ENCODE data around the gene CYTH4. TPM values are rescaled to one million over a fixed set of nuclear protein-coding genes. Genes with fewer than 3 reads are reported as not detected.

CYTH4 gene
- polyA plus RNA-seq, 1 experiment: 0.33 TPM

- Histone ChIP-seq H3K27ac (ENCODE audit: low read depth, low read length) (no peak overlapping the region), H3K9me3 (ENCODE audit: control insufficient read depth, insufficient read depth, low read length) (peaks cover 3% of the 10 kb centered on the region), H3K27me3 (ENCODE audit: control insufficient read depth, insufficient read depth, low read length) (peaks cover 20% of the 10 kb centered on the region), H3K4me3 (ENCODE audit: low read depth, low read length) (no peak overlapping the region)
- DNase-seq (ENCODE audit: low read depth, low spot score): no peak
- no peak for TF ChIP-seq CTCF (IDR thresholded peaks at IDR 0.05; ENCODE audit: low read depth, low read length)
- POLR2A ChIA-PET: no interaction called here
- CTCF ChIA-PET: no interaction called here
These were observed 76.1 kb downstream of the CYTH4 start for GRCh38 chr22:37358386-37358785.

GRCh38 chr22:37358917-37359316, 76.6 kb downstream of the CYTH4 start:
- Histone ChIP-seq H3K27me3 (ENCODE audit: control insufficient read depth, insufficient read depth, low read length) (peaks cover 15% of the 10 kb centered on the region), H3K27ac (ENCODE audit: low read depth, low read length) (no peak overlapping the region), H3K9me3 (ENCODE audit: control insufficient read depth, insufficient read depth, low read length) (peaks cover 3% of the 10 kb centered on the region), H3K4me3 (ENCODE audit: low read depth, low read length) (no peak overlapping the region)
- TF ChIP-seq CTCF (IDR thresholded peaks at IDR 0.05; ENCODE audit: low read depth, low read length): no peak
- DNase-seq (ENCODE audit: low read depth, low spot score): no peak
- ChIA-PET CTCF (no interaction called here), POLR2A (no interaction called here)

- Histone ChIP-seq H3K9me3 (ENCODE audit: control insufficient read depth, insufficient read depth, low read length) (no peaks in the 10 kb centered on the region; the same call in 1 of the 2 replicates), H3K4me3 (ENCODE audit: low read depth, low read length) (no peak overlapping the region), H3K27me3 (ENCODE audit: control insufficient read depth, insufficient read depth, low read length) (peaks cover 2% of the 10 kb centered on the region), H3K27ac (ENCODE audit: low read depth, low read length) (no peak overlapping the region)
- TF ChIP-seq CTCF (IDR thresholded peaks at IDR 0.05; ENCODE audit: low read depth, low read length): no peak
- peak; percentile 13 for DNase-seq (ENCODE audit: low read depth, low spot score)
- POLR2A ChIA-PET: no interaction called here
- CTCF ChIA-PET: no interaction called here
These were observed 80.3 kb downstream of the CYTH4 start for GRCh38 chr22:37362621-37363020.

- Histone ChIP-seq H3K27ac (ENCODE audit: low read depth, low read length) (no peak overlapping the region), H3K27me3 (ENCODE audit: control insufficient read depth, insufficient read depth, low read length) (peaks cover 2% of the 10 kb centered on the region), H3K9me3 (ENCODE audit: control insufficient read depth, insufficient read depth, low read length) (no peaks in the 10 kb centered on the region), H3K4me3 (ENCODE audit: low read depth, low read length) (no peak overlapping the region)
- ChIA-PET POLR2A (no interaction called here), CTCF (no interaction called here)
- TF ChIP-seq CTCF (IDR thresholded peaks at IDR 0.05; ENCODE audit: low read depth, low read length): no peak
- DNase-seq (ENCODE audit: low read depth, low spot score): no peak
These were observed 81.1 kb downstream of the CYTH4 start for GRCh38 chr22:37363261-37363992.

Other genes starting within 250 kb of the CYTH4 start
- gene KCTD17, start 230.8 kb upstream of the CYTH4 start, polyA plus RNA-seq (2011; rRNA removed): 20.7 and 26.5 TPM in 2 replicates
- not detected in 2 replicates for gene TMPRSS6, start 172.8 kb upstream of the CYTH4 start, polyA plus RNA-seq (2011; rRNA removed)
- 0.11 and 0.27 TPM in 2 replicates for gene IL2RB, start 132.6 kb upstream of the CYTH4 start, polyA plus RNA-seq (2011; rRNA removed)
- gene C1QTNF6, start 94.3 kb upstream of the CYTH4 start, polyA plus RNA-seq (2011; rRNA removed): 8.2 and 10.0 TPM in 2 replicates
- gene SSTR3, start 70.0 kb upstream of the CYTH4 start, polyA plus RNA-seq (2011; rRNA removed): 0.06 and 0.14 TPM in 2 replicates
- 25.0 and 35.9 TPM in 2 replicates for gene RAC2, start 38.2 kb upstream of the CYTH4 start, polyA plus RNA-seq (2011; rRNA removed)
- 2.6 and 3.8 TPM in 2 replicates for gene ELFN2, start 145.0 kb downstream of the CYTH4 start, polyA plus RNA-seq (2011; rRNA removed)
- gene MFNG, start 203.9 kb downstream of the CYTH4 start, polyA plus RNA-seq (2011; rRNA removed): 0.04 and 0.06 TPM in 2 replicates
- 5.8 and 9.6 TPM in 2 replicates for gene CARD10, start 236.9 kb downstream of the CYTH4 start, polyA plus RNA-seq (2011; rRNA removed)

Measured in AG04450 (cell line).